ENCODE data around the gene SLC51A. TPM values are rescaled to one million over a fixed set of nuclear protein-coding genes. Genes with fewer than 3 reads are reported as not detected.

The SLC51A gene
- total RNA-seq, 1 donor from 2014 or later: not detected

- Histone ChIP-seq H3K27ac (ENCODE audit: low read depth, low read length) (no peak overlapping the region), H4K20me1 (ENCODE audit: insufficient read depth, low read length) (no peaks in the 10 kb centered on the region), H3K4me2 (ENCODE audit: low read length) (no peak overlapping the region), H3K36me3 (ENCODE audit: insufficient read depth, low read length) (no peaks in the 10 kb centered on the region), H2AFZ (ENCODE audit: low read depth, low read length) (no peak overlapping the region), H3K4me1 (ENCODE audit: insufficient read depth, low read length) (peaks cover 9% of the 10 kb centered on the region), H3K79me2 (ENCODE audit: insufficient read depth, low read length) (no peaks in the 10 kb centered on the region), H3K4me3 (ENCODE audit: insufficient read depth, low read depth, low read length) (no peak overlapping the region), H3K9ac (ENCODE audit: low read length) (no peak overlapping the region), H3K27me3 (ENCODE audit: insufficient read depth, low read length) (peaks cover 3% of the 10 kb centered on the region), H3K9me3 (ENCODE audit: insufficient read depth, low read depth, low read length) (no peaks in the 10 kb centered on the region)
- DNase-seq (ENCODE audit: low read depth) (no peak), FAIRE-seq (no peak)
- Mint-ChIP-seq H3K36me3 (ENCODE audit: low read depth, unreplicated experiment) (peaks cover 5% of the 10 kb centered on the region), H3K27ac (ENCODE audit: unreplicated experiment) (no peak overlapping the region), H3K9me3 (ENCODE audit: unreplicated experiment) (no peaks in the 10 kb centered on the region), H3K4me1 (ENCODE audit: low read depth, unreplicated experiment) (peaks cover 13% of the 10 kb centered on the region), H3K4me3 (ENCODE audit: unreplicated experiment) (no peak overlapping the region), H3K27me3 (ENCODE audit: low read depth, unreplicated experiment) (no peaks in the 10 kb centered on the region)
- TF ChIP-seq CTCF (IDR thresholded peaks at IDR 0.05; ENCODE audit: insufficient read depth, low read depth, low read length): no peak
- TF ChIP-seq EZH2 (IDR thresholded peaks at IDR 0.05; ENCODE audit: insufficient read depth, low read length): no peak
Measured at GRCh38 chr3:196222876-196223595, 6.7 kb downstream of the SLC51A start.

- Histone ChIP-seq H3K4me2 (ENCODE audit: low read length) (no peak overlapping the region), H3K9ac (ENCODE audit: low read length) (no peak overlapping the region), H2AFZ (ENCODE audit: low read depth, low read length) (no peak overlapping the region), H4K20me1 (ENCODE audit: insufficient read depth, low read length) (no peaks in the 10 kb centered on the region), H3K9me3 (ENCODE audit: insufficient read depth, low read depth, low read length) (no peaks in the 10 kb centered on the region), H3K27ac (ENCODE audit: low read depth, low read length) (no peak overlapping the region), H3K27me3 (ENCODE audit: insufficient read depth, low read length) (peaks cover 3% of the 10 kb centered on the region), H3K4me3 (ENCODE audit: insufficient read depth, low read depth, low read length) (no peak overlapping the region), H3K4me1 (ENCODE audit: insufficient read depth, low read length) (no peaks in the 10 kb centered on the region), H3K36me3 (ENCODE audit: insufficient read depth, low read length) (no peaks in the 10 kb centered on the region), H3K79me2 (ENCODE audit: insufficient read depth, low read length) (no peaks in the 10 kb centered on the region)
- Mint-ChIP-seq H3K36me3 (ENCODE audit: low read depth, unreplicated experiment) (peaks cover 5% of the 10 kb centered on the region), H3K4me1 (ENCODE audit: low read depth, unreplicated experiment) (peaks cover 8% of the 10 kb centered on the region), H3K27ac (ENCODE audit: unreplicated experiment) (no peak overlapping the region), H3K4me3 (ENCODE audit: unreplicated experiment) (no peak overlapping the region), H3K9me3 (ENCODE audit: unreplicated experiment) (no peaks in the 10 kb centered on the region), H3K27me3 (ENCODE audit: low read depth, unreplicated experiment) (no peaks in the 10 kb centered on the region)
- FAIRE-seq (no peak), DNase-seq (ENCODE audit: low read depth) (no peak)
- TF ChIP-seq CTCF (IDR thresholded peaks at IDR 0.05; ENCODE audit: insufficient read depth, low read depth, low read length) (no peak), EZH2 (IDR thresholded peaks at IDR 0.05; ENCODE audit: insufficient read depth, low read length) (no peak)
Measured at GRCh38 chr3:196225086-196225485, 8.8 kb downstream of the SLC51A start.

- Histone ChIP-seq H3K9ac (ENCODE audit: low read length) (no peak overlapping the region), H3K27me3 (ENCODE audit: insufficient read depth, low read length) (peaks cover 3% of the 10 kb centered on the region), H3K79me2 (ENCODE audit: insufficient read depth, low read length) (no peaks in the 10 kb centered on the region), H3K4me1 (ENCODE audit: insufficient read depth, low read length) (no peaks in the 10 kb centered on the region), H2AFZ (ENCODE audit: low read depth, low read length) (no peak overlapping the region), H3K27ac (ENCODE audit: low read depth, low read length) (no peak overlapping the region), H3K4me3 (ENCODE audit: insufficient read depth, low read depth, low read length) (no peak overlapping the region), H4K20me1 (ENCODE audit: insufficient read depth, low read length) (no peaks in the 10 kb centered on the region), H3K36me3 (ENCODE audit: insufficient read depth, low read length) (no peaks in the 10 kb centered on the region), H3K4me2 (ENCODE audit: low read length) (no peak overlapping the region), H3K9me3 (ENCODE audit: insufficient read depth, low read depth, low read length) (no peaks in the 10 kb centered on the region)
- Mint-ChIP-seq H3K4me3 (ENCODE audit: unreplicated experiment) (no peak overlapping the region), H3K27me3 (ENCODE audit: low read depth, unreplicated experiment) (no peaks in the 10 kb centered on the region), H3K27ac (ENCODE audit: unreplicated experiment) (no peak overlapping the region), H3K36me3 (ENCODE audit: low read depth, unreplicated experiment) (peaks cover 5% of the 10 kb centered on the region), H3K9me3 (ENCODE audit: unreplicated experiment) (no peaks in the 10 kb centered on the region), H3K4me1 (ENCODE audit: low read depth, unreplicated experiment) (peaks cover 8% of the 10 kb centered on the region)
- DNase-seq (ENCODE audit: low read depth) (no peak), FAIRE-seq (no peak)
- TF ChIP-seq CTCF (IDR thresholded peaks at IDR 0.05; ENCODE audit: insufficient read depth, low read depth, low read length) (no peak), EZH2 (IDR thresholded peaks at IDR 0.05; ENCODE audit: insufficient read depth, low read length) (no peak)
Measured at GRCh38 chr3:196225763-196226364, 9.5 kb downstream of the SLC51A start.

Measured in astrocyte (in vitro differentiated cells and primary cell).